H1 (cell line): ENCODE measurements around the gene ZMIZ1. TPM values are rescaled to one million over a fixed set of nuclear protein-coding genes. Genes with fewer than 3 reads are reported as not detected.

Experiments
- CBX8 ChIP-seq: fragments of 300-800, 300-1000 bp; sonication (generic); IDR thresholded peaks from 2 replicates; pipeline ENCODE4 v1.7.1; 2016; ENCODE audit warnings: low read depth, low read length, borderline replicate concordance
- CHD7 ChIP-seq: fragments of 300-600 bp; sonication (generic); IDR thresholded peaks from 2 replicates; pipeline ENCODE4 v1.7.1; 2012; ENCODE audit warnings: low read length, moderate library complexity, mild to moderate bottlenecking, inconsistent platforms; ENCODE audit not compliant: insufficient replicate concordance
- MAFK ChIP-seq: IDR thresholded peaks from 2 replicates; pipeline ENCODE4 v1.6.1; 2012; ENCODE audit warnings: low read depth, mild to moderate bottlenecking, improper control_type of control experiment, low read length
- POLR2AphosphoS5 ChIP-seq: IDR thresholded peaks from 2 replicates; pipeline ENCODE4 v1.6.1; 2011; ENCODE audit warnings: low read depth, low read length
- POU5F1 ChIP-seq: IDR thresholded peaks from 2 replicates; pipeline ENCODE4 v1.6.1; 2011; ENCODE audit warnings: low read depth, mild to moderate bottlenecking, low read length, moderate library complexity
- RFX5 ChIP-seq: IDR thresholded peaks from 2 replicates; pipeline ENCODE4 v1.6.1; 2011; ENCODE audit warnings: low read depth, low read length, improper control_type of control experiment, borderline replicate concordance
- SIRT6 ChIP-seq: IDR thresholded peaks from one replicate; pipeline ENCODE4 v1.7.1; 2012; ENCODE audit warnings: low read length, inconsistent platforms
- SP1 ChIP-seq: IDR thresholded peaks from 2 replicates; pipeline ENCODE4 v1.6.1; 2011; ENCODE audit warnings: low read depth, low read length
- TEAD4 ChIP-seq: IDR thresholded peaks from 2 replicates; pipeline ENCODE4 v1.6.1; 2012; ENCODE audit warnings: low read depth, low read length, inconsistent platforms, mixed read lengths
- YY1 ChIP-seq: IDR thresholded peaks from 2 replicates; pipeline ENCODE4 v1.6.1; 2011; ENCODE audit warnings: low read depth, mild to moderate bottlenecking, low read length
- polyA plus RNA-seq, 7 experiments: library from polyadenylated mRNA; depleted of rRNA in 3 of 7; stranded (reverse) in 5 of 7; unstranded in 2 of 7; fragments of >200 nt in 5 of 7; fragments of 200-250 nt in 2 of 7; gene quantifications; 1 replicate in 5 of 7; 2 replicates in 1 of 7; 4 replicates in 1 of 7; pipeline versions ENCODE4 v1.2.1 to v1.2.3, GENCODE V29; 2011 to 2013; ENCODE audit warnings: missing spikeins in 2 of 7, mixed read lengths in 2 of 7
- total RNA-seq: library from RNA; stranded (reverse); fragmentation: NEBNext Ultra II Directional; extraction: Animal tissue kit (Norgen Biotek cat#: 25700); gene quantifications from 2 replicates; pipeline ENCODE4 v1.2.1, GENCODE V29; 2021

The ZMIZ1 gene
- total and polyA plus RNA-seq, 2 of the 8 experiments (the other 6 are each of a cell fraction or from before 2014, with no cell fraction given) = 8.1 to 28.0 TPM

GRCh38 chr10:79068562-79069324 lies at the start of gene ZMIZ1 (continued):
- TF ChIP-seq YY1 (no peak; the same call in 1 of the 2 replicates), SIRT6 (no peak), SP1 (peak; percentile 94), CHD7 (no peak), MAFK (no peak), POU5F1 (no peak), RFX5 (no peak), POLR2AphosphoS5 (no peak), TEAD4 (no peak), CBX8 (no peak)
